NCI-H524 (cell line): ENCODE measurements around the gene FNBP1.
"Not testable (repeated sequence)": the region's sequence is repeated elsewhere in the genome, so short reads cannot be mapped to it uniquely, and the experiment has no call there.

ENCODE experiments used
- DNase-seq, 2 experiments: peaks; one replicate each; lab custom pipeline; 2025; lab: John Stamatoyannopoulos, UW

Gene FNBP1

DNA sequence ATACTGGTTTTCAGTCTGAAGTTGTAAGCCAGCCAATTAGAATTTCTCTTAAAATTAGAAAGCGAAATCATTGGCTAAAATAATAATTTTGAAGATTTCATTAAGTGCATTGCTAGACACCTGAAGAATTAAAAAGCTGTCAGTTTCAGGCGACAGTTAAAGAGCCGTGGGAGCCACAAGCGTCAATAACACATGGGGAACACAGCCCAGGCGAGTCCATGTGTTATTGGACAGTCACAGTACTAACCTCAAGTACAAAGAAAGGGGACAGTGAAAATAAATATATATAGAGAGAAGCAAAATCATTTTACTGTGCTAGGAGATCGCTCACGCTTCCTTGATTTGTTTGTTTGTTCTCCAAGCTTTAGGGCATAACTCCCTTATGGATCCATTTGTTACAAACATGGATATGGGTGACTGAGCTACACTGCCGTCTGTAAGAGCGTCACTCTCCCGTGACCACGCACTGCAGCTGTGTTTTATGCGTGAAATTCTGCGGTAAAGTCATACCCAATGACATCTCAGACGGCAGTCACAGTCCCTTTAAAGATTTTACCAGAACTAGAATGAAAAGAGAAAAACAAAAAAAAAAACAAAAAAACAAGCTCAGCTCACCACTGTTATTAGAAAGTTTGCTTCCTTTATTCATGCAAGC lies 124.6 kb downstream of the FNBP1 start:
- no peak for DNase-seq

GRCh38 chr9:129916707-129917106 lies 126.3 kb downstream of the FNBP1 start:
- no peak for DNase-seq

DNA sequence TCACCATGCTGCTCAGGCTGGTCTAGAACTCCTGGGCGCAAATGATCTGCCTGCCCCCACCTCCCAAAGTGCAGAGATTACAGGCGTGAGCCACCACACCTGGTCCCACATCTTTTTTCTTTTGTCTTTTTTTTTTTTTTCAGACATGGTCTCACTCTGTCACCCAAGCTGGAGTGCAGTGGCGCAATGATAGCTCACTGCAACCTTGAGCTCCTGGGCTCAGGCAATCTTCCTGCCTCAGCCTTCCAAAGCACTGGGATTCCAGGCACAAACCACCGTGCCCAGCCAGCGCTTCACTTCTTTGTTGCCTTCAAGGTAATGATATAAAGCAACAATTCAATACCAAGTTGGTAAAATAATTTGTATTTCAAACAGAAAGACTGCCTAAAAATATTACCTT lies 128.9 kb downstream of the FNBP1 start:
- DNase-seq, result no peak

- no peak for DNase-seq
Measured at GRCh38 chr9:129910628-129911567, 132.1 kb downstream of the FNBP1 start.

DNA sequence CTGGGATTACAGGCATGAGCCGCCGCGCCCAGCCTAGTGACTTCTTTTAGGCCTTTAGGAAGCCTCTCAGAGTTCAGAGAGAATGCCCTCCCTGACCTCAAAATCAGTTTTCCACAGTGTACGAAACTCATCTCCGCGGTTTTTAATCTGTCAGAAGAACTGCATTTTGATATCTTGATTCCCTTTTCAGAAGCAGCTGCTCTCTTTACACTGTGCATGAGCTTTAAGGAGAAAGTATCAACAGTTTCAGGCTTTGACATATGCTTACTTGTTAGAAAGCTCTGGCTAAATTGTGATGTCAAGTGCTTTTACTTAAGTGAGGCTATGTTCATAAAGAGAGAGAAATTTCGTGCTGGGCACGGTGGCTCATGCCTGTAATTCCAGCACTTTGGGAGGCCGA lies 133.1 kb downstream of the FNBP1 start:
- DNase-seq, result no peak

- DNase-seq, result no peak
Measured at GRCh38 chr9:129908906-129909305, 134.1 kb downstream of the FNBP1 start.

DNA sequence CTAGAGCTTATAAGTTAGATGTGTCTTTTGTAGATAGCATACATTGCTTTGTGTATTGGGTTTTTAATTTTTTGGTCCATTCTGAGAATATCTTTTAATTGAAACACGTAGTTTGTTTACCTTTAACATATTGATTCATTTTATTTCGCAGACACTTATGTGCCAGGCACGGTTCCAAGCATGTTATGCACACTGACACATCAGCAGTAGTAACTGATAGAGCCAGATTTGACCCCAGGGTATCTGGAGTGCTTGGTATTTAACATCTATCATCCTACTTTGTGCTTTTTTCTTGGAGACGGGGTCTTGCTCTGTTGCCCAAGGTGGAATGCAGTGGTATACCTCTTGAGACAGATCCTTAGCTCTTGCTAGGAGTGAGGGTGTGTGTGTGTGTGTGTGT lies 135.8 kb downstream of the FNBP1 start:
- DNase-seq, result no peak

DNA sequence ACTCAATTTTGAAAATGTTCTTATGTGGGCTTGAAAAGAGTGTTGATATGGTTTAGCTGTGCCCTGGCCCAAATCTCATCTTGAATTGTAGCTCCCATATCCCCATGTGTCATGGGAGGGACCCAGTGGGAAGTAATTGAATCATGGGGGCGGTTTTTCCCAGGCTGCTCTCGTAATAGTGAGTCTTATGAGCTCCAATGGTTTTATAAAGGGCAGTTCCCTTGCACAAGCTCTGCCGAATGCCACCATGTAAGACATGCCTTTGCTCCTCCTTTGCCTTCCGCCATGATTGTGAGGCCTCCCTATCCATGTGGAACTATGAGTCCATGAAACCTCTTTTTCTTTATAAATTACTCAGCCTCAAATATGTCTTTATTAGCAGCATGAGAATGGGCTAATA lies 136.7 kb downstream of the FNBP1 start:
- DNase-seq, result no peak

- DNase-seq, result no peak
Measured at GRCh38 chr9:129904734-129905133, 138.3 kb downstream of the FNBP1 start.

DNA sequence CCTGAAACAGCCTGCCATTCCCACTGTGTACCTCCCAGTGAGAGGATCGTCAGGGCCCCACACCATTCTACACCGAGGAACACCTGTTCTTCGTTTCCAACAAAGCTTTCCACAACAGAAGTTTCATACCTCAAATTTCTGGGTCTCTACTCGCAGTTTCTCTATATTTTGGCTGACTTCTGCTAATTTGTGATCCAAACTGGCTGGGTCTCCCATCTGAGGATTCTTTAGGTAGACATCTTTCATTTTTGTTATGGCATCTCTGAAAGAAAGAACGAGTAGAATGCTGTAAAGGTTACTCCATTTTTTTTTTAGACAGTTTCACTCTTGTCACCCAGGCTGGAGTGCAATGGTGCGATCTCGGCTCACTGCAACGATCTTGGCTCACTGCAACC lies 140.3 kb downstream of the FNBP1 start:
- no peak for DNase-seq

DNA sequence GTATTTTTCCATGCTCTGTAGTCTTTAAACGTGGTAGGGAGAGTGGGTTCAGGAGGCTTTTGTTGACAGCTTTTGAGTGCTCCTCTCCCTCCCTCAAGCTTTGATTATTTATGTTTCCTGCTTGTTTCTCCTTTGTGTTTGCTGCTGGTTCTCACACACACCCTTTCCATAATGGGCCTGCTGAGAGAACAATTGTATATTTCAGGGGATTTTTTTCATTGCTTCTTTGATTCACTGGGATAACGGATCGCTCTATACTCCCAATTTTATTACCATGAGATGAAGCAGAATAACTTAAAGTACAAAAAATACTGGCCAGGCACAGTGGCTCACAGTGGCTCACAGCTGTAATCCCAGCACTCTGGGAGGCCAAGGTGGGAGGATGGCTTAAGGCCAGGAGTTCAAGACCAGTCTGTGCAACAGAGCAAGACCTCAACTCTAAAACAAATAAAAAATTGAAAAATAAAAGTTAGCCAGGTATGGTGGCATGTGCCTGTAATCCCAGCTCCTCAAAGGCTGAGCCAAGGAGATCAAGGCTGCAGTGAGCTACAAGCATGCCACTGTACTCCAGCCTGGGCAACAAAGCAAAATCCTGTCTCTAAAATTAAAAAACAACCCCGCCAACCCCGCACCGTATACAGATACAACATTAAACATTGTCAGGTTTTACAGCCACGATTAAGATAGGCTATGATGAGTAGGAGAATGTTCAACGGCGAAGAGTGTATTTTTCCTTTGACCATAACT lies 140.8 kb downstream of the FNBP1 start:
- DNase-seq, result no peak

DNA sequence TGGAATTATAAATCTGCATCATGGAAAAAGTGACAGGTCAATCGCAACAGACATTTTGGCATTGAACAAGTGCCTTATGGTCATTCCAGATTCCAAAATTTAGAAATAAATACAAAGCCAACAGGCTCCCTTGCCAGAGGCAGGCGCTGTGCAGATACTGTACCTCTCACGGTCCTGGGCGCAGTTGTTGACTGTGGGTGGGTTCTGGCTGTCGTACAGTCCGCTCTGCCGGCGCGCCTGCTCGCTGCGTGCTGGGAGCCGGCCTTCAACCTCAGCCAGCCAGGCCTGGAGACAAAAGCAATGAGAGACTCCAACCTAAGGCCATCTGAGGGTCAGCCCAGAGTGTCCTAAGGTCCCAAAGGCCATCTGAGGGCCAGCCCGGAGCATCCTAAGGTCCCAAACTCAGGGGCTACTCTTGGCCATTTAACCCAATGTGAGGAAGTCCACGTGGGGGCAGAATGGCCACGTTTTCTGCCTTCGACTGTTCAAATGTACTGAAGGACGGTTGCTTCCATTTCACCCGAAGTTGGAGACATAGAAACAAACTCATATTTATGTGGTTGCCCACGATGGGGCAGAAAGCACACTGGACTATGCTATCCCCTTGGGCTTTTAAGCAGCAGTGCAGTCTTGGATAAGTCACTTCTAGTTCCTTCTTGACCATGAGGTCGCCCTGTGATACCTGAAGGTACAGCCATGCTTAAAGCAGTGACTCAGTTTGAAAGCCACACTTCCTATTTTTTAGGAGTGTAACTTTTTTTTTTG lies 142.5 kb downstream of the FNBP1 start:
- no peak for DNase-seq

- no peak for DNase-seq
Measured at GRCh38 chr9:129899620-129900019, 143.4 kb downstream of the FNBP1 start.

DNA sequence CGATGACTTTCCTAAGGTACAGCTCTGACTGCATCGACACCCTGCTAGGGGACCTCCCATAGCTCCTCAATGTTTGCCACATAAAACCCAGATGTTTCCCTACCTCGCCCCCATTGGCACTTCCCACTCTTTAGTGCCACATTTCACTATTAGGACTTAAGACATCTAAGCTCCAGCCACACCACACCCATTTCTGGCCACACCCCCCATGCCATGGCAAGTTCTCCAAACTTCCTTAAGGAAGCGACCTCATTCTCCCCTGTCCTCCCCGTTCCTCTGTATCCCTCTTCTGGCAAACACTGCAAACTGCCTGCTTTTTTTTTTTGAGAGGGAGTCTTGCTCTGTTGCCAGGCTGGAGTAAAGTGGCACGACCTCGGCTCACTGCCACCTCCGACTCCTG lies 144.8 kb downstream of the FNBP1 start:
- DNase-seq, result no peak

DNA sequence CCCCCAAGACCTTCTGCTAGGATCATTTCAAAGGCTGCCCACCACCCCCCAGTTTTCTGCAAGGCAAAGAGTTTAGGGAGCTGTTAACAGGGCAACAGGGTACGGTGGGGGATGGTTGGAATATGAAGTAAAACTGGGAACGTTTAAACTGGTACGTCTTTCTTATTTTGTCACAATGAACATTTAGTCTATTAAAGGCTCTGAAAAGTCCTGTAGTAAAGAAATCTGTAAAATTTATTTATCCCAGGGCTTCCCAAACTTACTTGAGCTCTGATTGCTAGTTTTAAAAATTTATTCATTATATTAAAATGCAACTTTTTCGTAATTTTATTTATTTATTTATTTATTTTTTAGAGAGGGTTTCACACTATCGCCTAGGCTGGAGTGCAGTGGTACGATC lies 145.7 kb downstream of the FNBP1 start:
- DNase-seq, result no peak

- no peak for DNase-seq
Measured at GRCh38 chr9:129895376-129896268, 147.4 kb downstream of the FNBP1 start.

- no peak for DNase-seq
Measured at GRCh38 chr9:129894120-129894823, 148.7 kb downstream of the FNBP1 start.

GRCh38 chr9:129891569-129891968 lies 151.4 kb downstream of the FNBP1 start:
- DNase-seq, result no peak

DNA sequence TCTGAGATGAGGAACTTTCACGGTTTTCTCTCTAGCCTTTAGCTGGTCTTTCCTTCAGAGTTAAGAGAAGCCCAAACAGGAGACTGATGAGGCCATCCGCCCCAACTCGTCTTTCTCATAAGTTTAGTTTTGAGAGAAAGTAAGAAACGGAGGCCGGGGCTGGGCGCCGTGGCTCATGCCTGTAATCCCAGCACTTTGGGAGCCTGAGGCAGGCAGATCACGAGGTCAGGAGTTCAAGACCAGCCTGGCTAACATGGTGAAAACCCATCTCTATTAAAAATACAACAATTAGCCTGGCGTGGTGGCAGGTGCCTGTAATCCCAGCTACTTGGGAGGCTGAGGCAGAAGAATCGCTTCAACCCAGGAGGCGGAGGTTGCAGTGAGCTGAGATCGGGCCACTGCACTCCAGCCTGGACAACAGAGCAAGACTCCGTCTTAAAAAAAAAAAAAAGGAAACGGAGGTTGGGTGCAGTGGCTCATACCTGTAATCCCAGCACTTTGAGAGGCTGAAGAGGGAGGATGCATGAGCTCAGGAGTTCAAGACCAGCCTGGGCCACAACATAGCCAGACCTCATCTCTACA lies 152.2 kb downstream of the FNBP1 start:
- not testable (repeated sequence) for DNase-seq
